Measurements from ENCODE around the gene RCC2. TPM values are rescaled to one million over a fixed set of nuclear protein-coding genes. Genes with fewer than 3 reads are reported as not detected.
A peak's percentile ranks its signal among the peaks of the same experiment; 100 is the strongest.

Gene RCC2
- polyA plus RNA-seq, 2 of the 4 experiments (the other 2 are of a cell fraction): 60.9 to 90.0 TPM

DNA sequence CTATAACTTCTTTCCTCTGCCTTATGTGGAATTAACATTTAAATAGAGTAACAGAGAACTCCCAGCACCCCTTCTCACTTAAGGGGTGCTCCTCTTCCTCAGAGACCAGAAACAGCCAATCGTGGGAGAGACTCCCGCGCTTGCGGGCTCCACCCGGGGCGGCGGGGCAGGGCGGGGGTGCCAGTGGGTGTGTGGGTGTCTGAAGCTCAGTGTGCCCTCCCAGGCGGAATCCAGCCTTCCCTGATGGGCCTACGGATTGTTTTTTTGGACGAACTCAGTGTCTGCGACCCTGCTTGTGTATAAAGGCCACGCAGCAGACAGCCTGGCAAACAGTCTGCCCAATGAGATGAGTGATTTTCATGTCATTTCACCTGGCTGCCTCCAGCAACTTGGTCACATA is 6.2 kb downstream of the RCC2 start:
- no peak overlapping the region for H3K4me2 ChIP-seq
- FAIRE-seq (no peak), ATAC-seq (no peak), DNase-seq (ENCODE audit: low read depth in 1 of 2, low spot score in 1 of 2) (no peak)
- TF ChIP-seq CEBPB (IDR thresholded peaks at IDR 0.05) (no peak), ZSCAN20 (CRISPR knock-in tag; IDR thresholded peaks at IDR 0.05) (no peak), NR3C1 (IDR thresholded peaks at IDR 0.05) (no peak), CHD4 (IDR thresholded peaks at IDR 0.05; ENCODE audit: borderline replicate concordance) (no peak), FOXS1 (CRISPR knock-in tag; IDR thresholded peaks at IDR 0.05) (no peak), KDM5A (IDR thresholded peaks at IDR 0.05) (no peak), NPAS2 (CRISPR knock-in tag; IDR thresholded peaks at IDR 0.05; ENCODE audit: borderline replicate concordance) (no peak)
- no peak overlapping the region for H3K4me3 ChIP-seq
- H3K4me1 ChIP-seq: peaks cover 13% of the 10 kb centered on the region; the same call in 2 of the 3 replicates
- no peak overlapping the region for H3K27ac ChIP-seq
- ChIA-PET CTCF (interaction anchor here (0.8 to 1.5 kb wide), 2 partner anchors 43 to 174 kb away, joined by 3 to 4 read pairs; no protein-coding TSS in a partner anchor), POLR2A (no interaction called here)
- WGBS (ENCODE audit: missing lambda C conversion rate): 96% methylated on average over 13 of the region's 13 CpGs
- no peaks in the 10 kb centered on the region for H3K9me3 ChIP-seq

GRCh38 chr1:17432412-17432811 is 7.1 kb downstream of the RCC2 start:
- CTCF ChIA-PET: interaction anchor here (0.7 to 1.5 kb wide), 4 partner anchors 13 to 187 kb away, joined by 3 to 4 read pairs (median 4); no protein-coding TSS in a partner anchor
- ATAC-seq: 0 out of 6 replicates have a peak, but pooled peaks of 1 of the 2 experiments have one; percentile 14

GRCh38 chr1:17429183-17429582 is 10.3 kb downstream of the RCC2 start:
- H3K9me3 ChIP-seq: no peaks in the 10 kb centered on the region
- no peak for FAIRE-seq
- H3K27ac ChIP-seq: no peak overlapping the region
- TF ChIP-seq TP53 (CRISPR knock-in tag; IDR thresholded peaks at IDR 0.05) (no peak), POLR2A (IDR thresholded peaks at IDR 0.05; ENCODE audit: low read length) (no peak), RCOR1 (IDR thresholded peaks at IDR 0.05; ENCODE audit: low read depth, low read length) (no peak), ZNF302 (CRISPR knock-in tag; IDR thresholded peaks at IDR 0.05) (no peak), BHLHE40 (IDR thresholded peaks at IDR 0.05; ENCODE audit: low read depth, low read length) (no peak), RAD21 (conservative IDR thresholded peaks at IDR 0.05 in 1 of 2, IDR thresholded peaks at IDR 0.05 in 1 of 2) (no peak), MAX (IDR thresholded peaks at IDR 0.05) (no peak), POLR2AphosphoS2 (conservative IDR thresholded peaks at IDR 0.05; ENCODE audit: low read length) (no peak), RFX5 (IDR thresholded peaks at IDR 0.05) (no peak), ZSCAN20 (CRISPR knock-in tag; IDR thresholded peaks at IDR 0.05) (no peak), JUNB (IDR thresholded peaks at IDR 0.05) (no peak)
- TF ChIP-seq, protein P1, sequence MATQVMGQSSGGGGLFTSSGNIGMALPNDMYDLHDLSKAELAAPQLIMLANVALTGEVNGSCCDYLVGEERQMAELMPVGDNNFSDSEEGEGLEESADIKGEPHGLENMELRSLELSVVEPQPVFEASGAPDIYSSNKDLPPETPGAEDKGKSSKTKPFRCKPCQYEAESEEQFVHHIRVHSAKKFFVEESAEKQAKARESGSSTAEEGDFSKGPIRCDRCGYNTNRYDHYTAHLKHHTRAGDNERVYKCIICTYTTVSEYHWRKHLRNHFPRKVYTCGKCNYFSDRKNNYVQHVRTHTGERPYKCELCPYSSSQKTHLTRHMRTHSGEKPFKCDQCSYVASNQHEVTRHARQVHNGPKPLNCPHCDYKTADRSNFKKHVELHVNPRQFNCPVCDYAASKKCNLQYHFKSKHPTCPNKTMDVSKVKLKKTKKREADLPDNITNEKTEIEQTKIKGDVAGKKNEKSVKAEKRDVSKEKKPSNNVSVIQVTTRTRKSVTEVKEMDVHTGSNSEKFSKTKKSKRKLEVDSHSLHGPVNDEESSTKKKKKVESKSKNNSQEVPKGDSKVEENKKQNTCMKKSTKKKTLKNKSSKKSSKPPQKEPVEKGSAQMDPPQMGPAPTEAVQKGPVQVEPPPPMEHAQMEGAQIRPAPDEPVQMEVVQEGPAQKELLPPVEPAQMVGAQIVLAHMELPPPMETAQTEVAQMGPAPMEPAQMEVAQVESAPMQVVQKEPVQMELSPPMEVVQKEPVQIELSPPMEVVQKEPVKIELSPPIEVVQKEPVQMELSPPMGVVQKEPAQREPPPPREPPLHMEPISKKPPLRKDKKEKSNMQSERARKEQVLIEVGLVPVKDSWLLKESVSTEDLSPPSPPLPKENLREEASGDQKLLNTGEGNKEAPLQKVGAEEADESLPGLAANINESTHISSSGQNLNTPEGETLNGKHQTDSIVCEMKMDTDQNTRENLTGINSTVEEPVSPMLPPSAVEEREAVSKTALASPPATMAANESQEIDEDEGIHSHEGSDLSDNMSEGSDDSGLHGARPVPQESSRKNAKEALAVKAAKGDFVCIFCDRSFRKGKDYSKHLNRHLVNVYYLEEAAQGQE (IDR thresholded peaks at IDR 0.05): no peak
- TF ChIP-seq, protein P2, sequence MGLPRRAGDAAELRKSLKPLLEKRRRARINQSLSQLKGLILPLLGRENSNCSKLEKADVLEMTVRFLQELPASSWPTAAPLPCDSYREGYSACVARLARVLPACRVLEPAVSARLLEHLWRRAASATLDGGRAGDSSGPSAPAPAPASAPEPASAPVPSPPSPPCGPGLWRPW (IDR thresholded peaks at IDR 0.05): no peak
- TF ChIP-seq, protein P3, sequence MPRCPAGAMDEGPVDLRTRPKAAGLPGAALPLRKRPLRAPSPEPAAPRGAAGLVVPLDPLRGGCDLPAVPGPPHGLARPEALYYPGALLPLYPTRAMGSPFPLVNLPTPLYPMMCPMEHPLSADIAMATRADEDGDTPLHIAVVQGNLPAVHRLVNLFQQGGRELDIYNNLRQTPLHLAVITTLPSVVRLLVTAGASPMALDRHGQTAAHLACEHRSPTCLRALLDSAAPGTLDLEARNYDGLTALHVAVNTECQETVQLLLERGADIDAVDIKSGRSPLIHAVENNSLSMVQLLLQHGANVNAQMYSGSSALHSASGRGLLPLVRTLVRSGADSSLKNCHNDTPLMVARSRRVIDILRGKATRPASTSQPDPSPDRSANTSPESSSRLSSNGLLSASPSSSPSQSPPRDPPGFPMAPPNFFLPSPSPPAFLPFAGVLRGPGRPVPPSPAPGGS (IDR thresholded peaks at IDR 0.05): no peak
- H3K4me2 ChIP-seq: no peak overlapping the region
- ATAC-seq: no peak
- DNase-seq (ENCODE audit: low read depth in 1 of 2, low spot score in 1 of 2): no peak
- H3K4me1 ChIP-seq: no peaks in the 10 kb centered on the region
- ChIA-PET CTCF (interaction anchor here (1.8 kb wide), 1 partner anchor 10 kb away, joined by 4 read pairs; the partner anchor contains the start of gene RCC2), POLR2A (no interaction called here)
- H3K4me3 ChIP-seq: no peak overlapping the region
- WGBS (ENCODE audit: missing lambda C conversion rate): 90% methylated on average over 9 of the region's 9 CpGs

More at GRCh38 chr1:17432412-17432811, 7.1 kb downstream of the RCC2 start:
- Histone ChIP-seq H3K27ac (no peak overlapping the region), H3K9me3 (no peaks in the 10 kb centered on the region), H3K4me3 (no peak overlapping the region), H3K4me1 (peaks cover 13% of the 10 kb centered on the region; the same call in 2 of the 3 replicates), H3K4me2 (no peak overlapping the region)
- FAIRE-seq (no peak), DNase-seq (ENCODE audit: low read depth in 1 of 2, low spot score in 1 of 2) (no peak)
- TF ChIP-seq, protein P4, sequence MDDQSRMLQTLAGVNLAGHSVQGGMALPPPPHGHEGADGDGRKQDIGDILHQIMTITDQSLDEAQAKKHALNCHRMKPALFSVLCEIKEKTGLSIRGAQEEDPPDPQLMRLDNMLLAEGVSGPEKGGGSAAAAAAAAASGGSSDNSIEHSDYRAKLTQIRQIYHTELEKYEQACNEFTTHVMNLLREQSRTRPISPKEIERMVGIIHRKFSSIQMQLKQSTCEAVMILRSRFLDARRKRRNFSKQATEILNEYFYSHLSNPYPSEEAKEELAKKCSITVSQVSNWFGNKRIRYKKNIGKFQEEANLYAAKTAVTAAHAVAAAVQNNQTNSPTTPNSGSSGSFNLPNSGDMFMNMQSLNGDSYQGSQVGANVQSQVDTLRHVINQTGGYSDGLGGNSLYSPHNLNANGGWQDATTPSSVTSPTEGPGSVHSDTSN (IDR thresholded peaks at IDR 0.05): no peak
- no peak for TF ChIP-seq ZSCAN20 (CRISPR knock-in tag; IDR thresholded peaks at IDR 0.05)
- TF ChIP-seq BHLHE40 (IDR thresholded peaks at IDR 0.05; ENCODE audit: low read depth, low read length): no peak
- no peak for TF ChIP-seq MAX (IDR thresholded peaks at IDR 0.05)
- TF ChIP-seq MYC (IDR thresholded peaks at IDR 0.05; ENCODE audit: borderline replicate concordance, low read length): no peak
- TF ChIP-seq, protein P5, sequence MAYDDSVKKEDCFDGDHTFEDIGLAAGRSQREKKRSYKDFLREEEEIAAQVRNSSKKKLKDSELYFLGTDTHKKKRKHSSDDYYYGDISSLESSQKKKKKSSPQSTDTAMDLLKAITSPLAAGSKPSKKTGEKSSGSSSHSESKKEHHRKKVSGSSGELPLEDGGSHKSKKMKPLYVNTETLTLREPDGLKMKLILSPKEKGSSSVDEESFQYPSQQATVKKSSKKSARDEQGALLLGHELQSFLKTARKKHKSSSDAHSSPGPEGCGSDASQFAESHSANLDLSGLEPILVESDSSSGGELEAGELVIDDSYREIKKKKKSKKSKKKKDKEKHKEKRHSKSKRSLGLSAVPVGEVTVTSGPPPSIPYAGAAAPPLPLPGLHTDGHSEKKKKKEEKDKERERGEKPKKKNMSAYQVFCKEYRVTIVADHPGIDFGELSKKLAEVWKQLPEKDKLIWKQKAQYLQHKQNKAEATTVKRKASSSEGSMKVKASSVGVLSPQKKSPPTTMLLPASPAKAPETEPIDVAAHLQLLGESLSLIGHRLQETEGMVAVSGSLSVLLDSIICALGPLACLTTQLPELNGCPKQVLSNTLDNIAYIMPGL (CRISPR knock-in tag; IDR thresholded peaks at IDR 0.05; ENCODE audit: borderline replicate concordance): no peak
- no peak for TF ChIP-seq RARB (CRISPR knock-in tag; IDR thresholded peaks at IDR 0.05)
- no peak for TF ChIP-seq CHD2 (IDR thresholded peaks at IDR 0.05; ENCODE audit: low read length, partially characterized antibody)
- no peak for TF ChIP-seq CHD4 (IDR thresholded peaks at IDR 0.05; ENCODE audit: borderline replicate concordance)
- 100% methylated on average over 1 of the region's 3 CpGs for WGBS (ENCODE audit: missing lambda C conversion rate)
- POLR2A ChIA-PET: no interaction called here
